WTC11 (cell line): Measurements from ENCODE around the gene SBNO1. TPM values are rescaled to one million over a fixed set of nuclear protein-coding genes. Genes with fewer than 3 reads are reported as not detected.

Experiments used
- ATAC-seq: fragments of 200-7000 bp; cut with Tn5 transposase; 2 replicates; pipeline ENCODE4 v1.10.0; 2021; ENCODE audit warnings: mild to moderate bottlenecking, moderate library complexity
- CTCF ChIA-PET: fragments of 300-600 bp; sonication (Branson Sonifier 250); formaldehyde crosslinking; loops from one replicate; lab custom pipeline; 2021; ENCODE audit warnings: antibody characterized with exemption; lab: Charles Lee
- POLR2A ChIA-PET: fragments of 350-600 bp; sonication (Branson Sonifier 250); formaldehyde crosslinking; loops from one replicate; lab custom pipeline; 2021; ENCODE audit warnings: antibody characterized with exemption; lab: Charles Lee
- DNase-seq: peaks from one replicate; pipeline ENCODE4 v3.0.0; 2021; ENCODE audit warnings: low spot score
- H3K27ac Mint-ChIP-seq: 2 replicates; pipeline ENCODE4 v1.8.0; 2021; ENCODE audit warnings: mixed read lengths
- H3K27me3 Mint-ChIP-seq: 2 replicates; pipeline ENCODE4 v1.8.0; 2021; ENCODE audit warnings: low read depth, mild to moderate bottlenecking, moderate library complexity, mixed read lengths
- H3K36me3 Mint-ChIP-seq: 2 replicates; pipeline ENCODE4 v1.8.0; 2021; ENCODE audit warnings: mixed read lengths
- H3K4me1 Mint-ChIP-seq: 2 replicates; pipeline ENCODE4 v1.8.0; 2022; ENCODE audit warnings: mixed read lengths
- H3K4me3 Mint-ChIP-seq: 2 replicates; pipeline ENCODE4 v1.8.0; 2021; ENCODE audit warnings: mild to moderate bottlenecking, moderate library complexity, mixed read lengths
- H3K9me3 Mint-ChIP-seq: 2 replicates; pipeline ENCODE4 v1.8.0; 2021; ENCODE audit warnings: mixed read lengths
- AFF4 ChIP-seq: sonication (generic); formaldehyde crosslinking; IDR thresholded peaks from 2 replicates; pipeline ENCODE4 v1.8.1; 2023; ENCODE audit warnings: mild to moderate bottlenecking, missing genetic modification reagents, borderline replicate concordance
- CBFB ChIP-seq: sonication (generic); formaldehyde crosslinking; IDR thresholded peaks from 2 replicates; pipeline ENCODE4 v1.8.1; 2022; ENCODE audit warnings: mild to moderate bottlenecking, low read depth, missing genetic modification reagents
- E2F1 ChIP-seq: sonication (generic); formaldehyde crosslinking; IDR thresholded peaks from 2 replicates; pipeline ENCODE4 v1.8.0; 2022; ENCODE audit warnings: mild to moderate bottlenecking, missing genetic modification reagents
- ESRRA ChIP-seq: sonication (generic); formaldehyde crosslinking; IDR thresholded peaks from 2 replicates; pipeline ENCODE4 v1.8.1; 2022; ENCODE audit warnings: mild to moderate bottlenecking, missing genetic modification reagents, borderline replicate concordance
- ETV6 ChIP-seq: sonication (generic); formaldehyde crosslinking; IDR thresholded peaks from 2 replicates; pipeline ENCODE4 v1.8.1; 2022; ENCODE audit warnings: mild to moderate bottlenecking, missing genetic modification reagents
- GRHL2 ChIP-seq: fragments of 250-450 bp; sonication (Bioruptor Pico); IDR thresholded peaks from 2 replicates; pipeline ENCODE4 v1.8.0; 2022; ENCODE audit warnings: mild to moderate bottlenecking, moderate library complexity; ENCODE audit not compliant: insufficient replicate concordance, severe bottlenecking
- HMGA2 ChIP-seq: fragments of 250-450 bp; sonication (Bioruptor Pico); IDR thresholded peaks from 2 replicates; pipeline ENCODE4 v1.4.0; 2021; ENCODE audit warnings: mild to moderate bottlenecking, moderate library complexity
- IRF2 ChIP-seq: sonication (generic); formaldehyde crosslinking; IDR thresholded peaks from 2 replicates; pipeline ENCODE4 v1.8.0; 2022; ENCODE audit warnings: low read depth, missing genetic modification reagents, borderline replicate concordance
- KAT7 ChIP-seq: sonication (generic); formaldehyde crosslinking; IDR thresholded peaks from 2 replicates; pipeline ENCODE4 v1.8.1; 2023; ENCODE audit warnings: missing genetic modification reagents, mild to moderate bottlenecking, borderline replicate concordance
- MYBL2 ChIP-seq: sonication (generic); formaldehyde crosslinking; IDR thresholded peaks from 2 replicates; pipeline ENCODE4 v1.8.1; 2023; ENCODE audit warnings: mild to moderate bottlenecking, moderate library complexity, missing genetic modification reagents
- NFATC4 ChIP-seq: fragments of 250-450 bp; sonication (Bioruptor Pico); IDR thresholded peaks from 2 replicates; pipeline ENCODE4 v1.9.0; 2021; ENCODE audit warnings: mild to moderate bottlenecking
- NFYB ChIP-seq: sonication (generic); formaldehyde crosslinking; conservative IDR thresholded peaks from 2 replicates; pipeline ENCODE4 v1.8.0; 2022; ENCODE audit warnings: low read depth, missing genetic modification reagents
- PREB ChIP-seq: sonication (generic); formaldehyde crosslinking; IDR thresholded peaks from 2 replicates; pipeline ENCODE4 v1.8.1; 2022; ENCODE audit warnings: mild to moderate bottlenecking, missing genetic modification reagents, moderate library complexity, borderline replicate concordance
- SOX15 ChIP-seq: fragments of 250-450 bp; sonication (Bioruptor Pico); IDR thresholded peaks from 2 replicates; pipeline ENCODE4 v1.9.0; 2021; ENCODE audit warnings: mild to moderate bottlenecking
- TEAD1 ChIP-seq: sonication (generic); formaldehyde crosslinking; IDR thresholded peaks from 2 replicates; pipeline ENCODE4 v1.8.0; 2022; ENCODE audit warnings: mild to moderate bottlenecking, missing genetic modification reagents
- ZMAT4 ChIP-seq: fragments of 250-450 bp; sonication (Bioruptor Pico); IDR thresholded peaks from 2 replicates; pipeline ENCODE4 v1.9.0; 2021; ENCODE audit warnings: mild to moderate bottlenecking
- ZNF219 ChIP-seq: sonication (generic); formaldehyde crosslinking; IDR thresholded peaks from 2 replicates; pipeline ENCODE4 v1.8.0; 2023; ENCODE audit warnings: missing genetic modification reagents, mild to moderate bottlenecking, borderline replicate concordance
- ZNF423 ChIP-seq: fragments of 250-450 bp; sonication (Bioruptor Pico); IDR thresholded peaks from 2 replicates; pipeline ENCODE4 v2.1.2; 2022; ENCODE audit warnings: mild to moderate bottlenecking, moderate library complexity
- ZNF425 ChIP-seq: fragments of 250-450 bp; sonication (Bioruptor Pico); conservative IDR thresholded peaks from 2 replicates; pipeline ENCODE4 v1.9.0; 2021; ENCODE audit warnings: mild to moderate bottlenecking
- ZNF532 ChIP-seq: fragments of 250-450 bp; sonication (Bioruptor Pico); IDR thresholded peaks from 2 replicates; pipeline ENCODE4 v1.9.0; 2021; ENCODE audit warnings: mild to moderate bottlenecking, borderline replicate concordance
- total RNA-seq: library from RNA; stranded (reverse); gene quantifications from 3 replicates; pipeline ENCODE4 v1.2.3, GENCODE V29; 2021

The SBNO1 gene
- total RNA-seq, 1 experiment from 2014 or later: 52.2 TPM

GRCh38 chr12:123267991-123268843 lies 96.4 kb downstream of the SBNO1 start:
- POLR2A ChIA-PET: interaction anchor here (1.9 to 2.7 kb wide), 2 partner anchors 36 to 97 kb away, joined by 7 to 15 read pairs; partner anchors contain the start of genes MPHOSPH9 and MTRFR
- CTCF ChIA-PET: interaction anchor here (0.6 to 2.6 kb wide), 6 partner anchors 13 to 475 kb away, joined by 3 to 15 read pairs (median 3); partner anchors contain the start of genes MPHOSPH9 and MTRFR
- peak overlapping the region; percentile 79 for H3K27ac Mint-ChIP-seq
- H3K27me3 Mint-ChIP-seq: no peaks in the 10 kb centered on the region
- TF ChIP-seq PREB (CRISPR knock-in tag) (no peak), NFYB (CRISPR knock-in tag) (no peak), KAT7 (CRISPR knock-in tag) (no peak), TEAD1 (CRISPR knock-in tag) (no peak), ZNF423 (no peak), HMGA2 (no peak), IRF2 (CRISPR knock-in tag) (no peak)
- TF ChIP-seq, all 79 proteins: peak for 0
- Mint-ChIP-seq H3K9me3 (no peaks in the 10 kb centered on the region), H3K4me1 (peaks cover 35% of the 10 kb centered on the region), H3K4me3 (peak overlapping the region; percentile 31; the same call in 1 of the 2 replicates), H3K36me3 (peaks cover 20% of the 10 kb centered on the region)
- DNase-seq: no peak
- ATAC-seq: no peak

GRCh38 chr12:123267335-123267920 lies 97.2 kb downstream of the SBNO1 start:
- peak overlapping the region; percentile 78; the same call in 1 of the 2 replicates for H3K27ac Mint-ChIP-seq
- ATAC-seq: no peak
- no peak for DNase-seq
- no peaks in the 10 kb centered on the region for H3K9me3 Mint-ChIP-seq
- ChIA-PET CTCF (interaction anchor here (0.6 to 1.3 kb wide), 2 partner anchors 12 to 44 kb away, joined by 3 to 4 read pairs; no protein-coding TSS in a partner anchor), POLR2A (no interaction called here)
- H3K36me3 Mint-ChIP-seq: peaks cover 26% of the 10 kb centered on the region
- no peaks in the 10 kb centered on the region for H3K27me3 Mint-ChIP-seq
- H3K4me1 Mint-ChIP-seq: peaks cover 28% of the 10 kb centered on the region
- H3K4me3 Mint-ChIP-seq: no peak overlapping the region
- TF ChIP-seq ZMAT4 (CRISPR knock-in tag) (no peak), SOX15 (CRISPR knock-in tag) (no peak), ETV6 (CRISPR knock-in tag) (no peak), ZNF219 (CRISPR knock-in tag) (no peak), ZNF532 (CRISPR knock-in tag) (no peak), ESRRA (CRISPR knock-in tag) (no peak), MYBL2 (CRISPR knock-in tag) (no peak), CBFB (CRISPR knock-in tag) (no peak), GRHL2 (no peak), E2F1 (CRISPR knock-in tag) (no peak), AFF4 (CRISPR knock-in tag) (no peak), ZNF425 (CRISPR knock-in tag) (no peak), NFATC4 (CRISPR knock-in tag) (no peak)
